HL-60/S4 treated with phorbol 12-myristate 13-acetate at 8.2 ng/mL for 4 days and 3 days (cell line): Measurements from ENCODE around the gene GRHL1.

ENCODE experiments used
- in situ Hi-C: fragments of 300-500 bp; cut with MboI; formaldehyde crosslinking; loops from 2 replicates; pipeline ENCODE4 v1.15.0; 2022; ENCODE audit warnings: low sequenced_read_pairs

The GRHL1 gene

DNA sequence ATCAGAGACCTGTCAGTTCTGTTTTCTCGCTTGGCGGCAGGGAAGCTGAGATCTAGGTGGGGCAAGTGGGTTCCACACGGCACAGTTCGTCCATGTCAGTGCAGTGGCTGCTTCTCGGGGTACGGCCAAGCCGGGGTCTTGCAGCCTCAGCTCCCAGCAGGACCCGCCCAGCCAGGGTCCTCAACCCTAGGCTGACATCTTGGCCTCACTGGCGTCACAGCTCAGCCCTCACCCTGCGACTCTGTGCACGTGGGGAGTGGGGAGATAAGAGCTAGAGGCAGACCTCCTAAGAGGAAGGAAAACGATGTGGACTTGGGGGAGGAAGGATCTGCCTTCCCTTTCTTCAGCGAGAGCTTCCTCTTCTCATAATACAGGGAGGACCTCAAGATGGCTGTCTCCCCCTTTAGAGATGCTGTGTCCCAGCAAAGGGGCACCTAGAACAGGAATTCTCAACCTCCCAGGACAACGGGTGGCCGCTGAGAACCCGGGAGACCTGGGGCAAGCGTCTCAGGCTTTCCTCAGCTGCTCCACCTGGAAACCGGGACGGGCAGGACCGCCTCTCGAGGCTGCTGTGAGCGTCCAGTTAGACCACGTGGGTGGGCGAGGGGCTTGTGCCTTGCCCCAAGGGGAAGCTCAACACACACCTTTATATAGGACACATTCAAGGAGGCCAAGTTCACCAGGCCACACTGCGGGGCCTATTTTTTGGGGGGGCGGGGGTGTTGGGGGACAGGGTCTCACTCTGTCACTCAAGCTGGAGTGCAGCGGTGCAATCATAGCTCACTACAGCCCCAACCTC lies 68.3 kb downstream of the GRHL1 start:
- in situ Hi-C loops: no loop called here

DNA sequence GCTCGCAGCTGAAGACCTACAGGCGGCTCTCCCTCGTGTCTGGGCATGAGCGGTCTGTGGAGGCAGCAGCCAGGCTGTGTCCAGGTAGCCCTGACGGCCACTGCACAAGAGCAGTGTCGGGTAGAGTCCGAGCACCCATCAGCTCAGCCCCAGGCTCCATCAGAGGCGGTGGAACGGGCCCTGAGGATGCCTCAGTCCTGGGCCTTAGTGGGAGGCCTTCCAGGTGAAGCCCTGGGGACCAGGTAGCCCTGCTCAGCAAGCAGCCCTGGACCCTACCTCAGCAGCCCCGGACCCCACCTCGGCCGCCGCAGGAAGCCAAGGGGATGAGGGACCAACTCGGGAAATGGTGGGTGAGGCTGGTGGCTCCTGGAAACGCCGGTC lies 70.5 kb downstream of the GRHL1 start:
- in situ Hi-C loops: no loop called here

DNA sequence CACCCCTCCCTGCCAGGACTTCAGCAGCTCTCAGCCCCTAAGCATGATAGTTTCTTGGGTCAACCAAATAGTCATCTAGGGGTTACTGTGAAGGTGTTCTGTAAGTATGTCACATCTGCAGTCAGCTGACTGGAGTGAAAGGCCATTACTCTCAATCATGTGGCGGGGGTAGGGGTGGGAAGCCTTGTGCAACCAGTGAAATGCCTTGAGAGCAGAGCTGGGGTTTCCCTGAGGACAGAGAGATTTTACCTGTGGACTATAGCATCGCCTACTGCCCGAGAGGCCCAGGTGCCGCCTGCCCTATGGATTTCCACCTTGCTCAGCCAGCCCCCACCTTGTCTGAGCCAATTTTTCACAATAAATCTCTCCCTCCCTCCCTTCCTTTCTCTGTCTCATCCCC lies 71.0 kb downstream of the GRHL1 start:
- in situ Hi-C loops: no loop called here

DNA sequence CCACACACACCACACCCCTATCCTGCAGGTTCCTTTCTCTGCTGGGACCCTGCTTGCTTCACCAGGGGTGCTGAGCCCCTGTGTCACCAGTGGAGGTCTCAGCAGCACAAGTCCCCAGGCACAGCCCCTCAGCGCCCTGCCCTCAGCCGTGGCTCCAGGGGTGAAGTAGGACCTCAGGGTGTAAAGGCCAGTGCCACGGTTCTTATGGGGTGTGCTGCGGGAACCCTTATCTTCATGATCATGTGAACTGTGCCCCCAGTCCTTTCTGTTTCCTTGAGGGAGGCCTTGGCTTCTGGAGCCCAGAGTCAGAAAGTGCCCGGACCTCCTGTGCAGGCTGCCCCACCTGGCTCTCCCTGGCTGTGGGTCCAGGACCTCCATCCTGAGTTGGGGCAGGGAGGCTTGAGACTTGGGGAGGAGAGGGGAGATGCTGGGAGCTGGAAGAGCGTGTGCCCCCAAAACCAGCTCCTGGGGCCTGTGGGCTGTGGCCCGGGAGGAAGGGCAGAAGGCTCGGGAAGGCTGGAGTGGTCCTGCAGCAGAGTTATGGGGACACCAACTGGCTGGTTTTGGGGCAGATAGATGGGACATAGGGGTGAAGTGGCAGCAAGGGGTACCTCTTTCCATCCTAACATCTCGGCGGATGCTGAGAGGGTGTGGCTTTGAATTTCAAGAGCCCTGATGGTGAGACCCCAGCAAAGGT lies 71.6 kb downstream of the GRHL1 start:
- in situ Hi-C loops: no loop called here

DNA sequence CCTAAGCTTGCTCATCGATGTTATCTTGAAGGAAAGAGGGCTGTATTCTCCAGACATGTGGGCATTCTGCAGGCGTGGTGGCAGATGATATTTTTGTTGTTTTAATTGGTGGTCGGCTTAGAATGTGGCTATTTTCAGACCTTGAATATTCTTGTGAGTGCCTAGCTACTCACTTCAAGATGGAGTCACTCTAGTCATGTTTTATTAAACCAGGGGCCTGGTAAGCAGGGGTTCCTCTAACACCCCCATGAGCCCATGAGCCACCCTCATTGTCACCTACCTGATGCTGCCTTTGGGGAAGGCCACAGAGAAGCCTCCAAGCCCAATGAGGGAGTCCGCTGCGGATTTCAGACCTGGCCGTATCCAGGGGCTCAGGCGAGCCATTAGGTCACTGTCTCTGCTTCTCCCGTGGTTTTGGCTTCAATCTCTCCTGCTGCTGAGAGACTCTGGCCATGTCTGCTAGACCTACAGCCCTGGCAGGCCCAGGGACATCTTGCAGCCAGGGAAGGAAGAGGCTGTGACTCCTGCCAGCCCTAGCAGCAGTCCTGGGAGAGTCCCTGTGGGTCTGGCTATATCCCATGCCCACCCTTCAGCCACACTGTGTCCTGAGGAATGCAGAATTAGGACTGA lies 75.6 kb downstream of the GRHL1 start:
- in situ Hi-C loops: loop anchor here (25.0 kb wide), 1 partner anchor 215 kb away; no protein-coding TSS in a partner anchor

DNA sequence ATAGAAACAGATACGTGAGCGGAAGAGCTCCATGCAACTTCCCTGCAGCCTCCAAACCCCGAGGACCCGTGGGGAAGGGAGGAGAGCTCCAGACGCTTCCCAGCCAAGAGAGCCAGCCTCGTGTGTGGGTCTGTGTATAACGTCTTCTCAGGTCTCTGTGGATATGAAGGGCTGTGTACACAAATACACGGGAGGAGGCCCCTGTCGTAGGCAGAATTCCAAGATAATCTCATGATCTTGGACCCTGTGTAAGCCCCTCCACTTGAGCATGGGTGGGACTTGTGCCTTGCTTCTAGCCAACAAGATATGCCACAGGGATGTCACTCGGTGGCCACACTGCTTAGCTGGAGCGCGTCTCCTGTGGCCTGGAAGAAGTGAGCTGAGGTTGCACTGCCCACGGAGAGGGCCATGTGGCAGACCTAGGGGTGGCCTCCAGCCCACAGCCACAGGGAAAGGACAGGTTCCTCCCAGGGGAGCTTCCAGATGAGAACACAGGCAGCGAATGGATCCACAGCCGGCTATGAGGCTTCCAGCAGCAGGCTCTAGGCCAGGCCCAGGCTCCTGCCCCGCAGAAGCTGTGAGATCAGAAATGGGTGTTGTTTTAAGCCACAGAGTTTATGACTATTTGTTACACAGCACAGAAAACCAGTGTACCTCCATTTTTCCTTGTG lies 76.3 kb downstream of the GRHL1 start:
- in situ Hi-C loops: loop anchor here (25.0 kb wide), 1 partner anchor 215 kb away; no protein-coding TSS in a partner anchor

DNA sequence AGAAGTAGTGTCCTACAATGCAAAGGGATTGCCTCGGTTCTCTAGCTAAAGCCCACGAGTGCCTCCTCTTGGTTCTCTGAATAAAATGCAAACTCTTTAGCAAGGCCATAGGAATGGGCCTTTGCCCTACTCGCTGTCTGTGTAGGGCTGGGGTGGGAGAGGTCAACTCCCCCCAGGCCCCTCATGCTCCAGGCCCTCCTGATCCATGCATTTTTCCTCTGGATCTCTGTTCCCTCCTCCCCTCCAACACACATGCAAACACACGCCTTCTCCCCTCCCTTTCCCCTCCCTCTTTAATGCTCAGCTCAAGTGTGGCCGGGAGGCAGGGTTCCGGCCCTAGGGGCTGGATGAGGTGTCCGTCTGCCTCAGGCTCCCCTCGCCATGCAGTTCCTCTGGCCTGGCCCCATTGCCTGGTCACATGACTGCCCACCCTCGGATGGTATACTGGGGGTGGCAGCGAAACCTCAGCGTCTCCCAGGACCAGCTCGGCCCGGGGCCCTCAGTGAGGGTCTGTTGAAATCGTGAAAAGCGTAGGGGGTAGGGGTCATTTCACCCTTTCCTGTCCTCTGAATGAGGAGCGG lies 77.0 kb downstream of the GRHL1 start:
- in situ Hi-C loops: loop anchor here (25.0 kb wide), 1 partner anchor 216 kb away; no protein-coding TSS in a partner anchor

DNA sequence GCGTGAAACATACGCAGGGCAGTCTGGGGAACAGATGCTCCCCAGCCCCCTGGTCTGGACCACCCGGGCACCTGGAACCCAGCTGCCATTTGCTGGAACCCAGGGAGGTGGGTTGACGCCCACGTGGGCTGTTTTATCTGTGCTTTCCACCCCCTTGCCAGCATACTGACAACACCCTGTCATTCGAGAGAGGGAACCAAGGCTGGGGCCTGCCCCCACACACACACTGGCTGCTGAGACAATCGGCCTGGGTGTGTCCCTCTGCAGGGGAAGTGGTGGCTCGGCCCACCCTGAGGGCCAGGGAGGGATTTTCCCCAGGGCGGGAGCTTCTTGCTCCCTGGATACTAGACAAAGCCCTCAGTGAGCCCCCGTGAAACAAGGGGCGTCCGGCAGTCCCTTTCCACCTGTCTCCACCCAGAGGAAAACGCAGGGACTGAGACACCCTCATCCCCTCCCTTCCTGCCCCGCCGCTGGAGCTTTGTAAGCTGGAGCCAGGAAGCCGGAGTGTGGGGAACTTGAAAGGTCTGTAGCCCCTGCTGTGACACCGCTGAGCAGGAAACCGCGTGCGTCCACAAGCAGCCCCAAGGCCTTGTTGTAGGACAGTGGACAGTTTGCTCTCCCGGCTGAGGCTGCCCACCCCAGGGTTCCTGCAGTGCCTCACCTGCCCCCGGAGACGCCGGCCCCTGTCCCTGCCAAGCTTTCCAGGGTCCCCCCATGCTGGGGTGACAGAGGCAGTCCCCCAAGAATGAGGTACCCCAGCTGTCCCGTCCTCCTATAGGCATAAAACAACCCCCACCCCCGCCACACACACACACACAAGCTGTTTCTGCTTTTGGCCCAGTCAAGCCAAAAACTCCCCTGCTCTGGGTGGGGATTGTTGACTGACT lies 77.7 kb downstream of the GRHL1 start:
- in situ Hi-C loops: loop anchor here (25.0 kb wide), 1 partner anchor 217 kb away; no protein-coding TSS in a partner anchor

DNA sequence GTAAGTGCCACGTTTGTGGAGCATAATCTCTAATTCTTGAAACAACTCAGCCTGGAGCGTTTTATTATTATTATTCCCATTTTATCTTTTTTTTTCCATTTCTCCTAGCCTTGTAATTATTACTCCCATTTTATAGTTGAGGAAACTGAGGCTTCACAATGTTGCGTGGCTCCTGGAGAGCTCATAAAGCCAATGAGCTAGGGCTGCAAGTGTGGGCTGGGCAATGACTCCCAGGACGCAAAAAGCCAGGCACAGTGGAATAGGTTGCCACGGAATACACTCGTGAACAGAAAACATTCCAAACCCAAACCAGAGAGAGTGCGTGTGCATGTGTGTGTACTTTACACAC lies 78.4 kb downstream of the GRHL1 start:
- in situ Hi-C loops: loop anchor here (25.0 kb wide), 1 partner anchor 218 kb away; no protein-coding TSS in a partner anchor

DNA sequence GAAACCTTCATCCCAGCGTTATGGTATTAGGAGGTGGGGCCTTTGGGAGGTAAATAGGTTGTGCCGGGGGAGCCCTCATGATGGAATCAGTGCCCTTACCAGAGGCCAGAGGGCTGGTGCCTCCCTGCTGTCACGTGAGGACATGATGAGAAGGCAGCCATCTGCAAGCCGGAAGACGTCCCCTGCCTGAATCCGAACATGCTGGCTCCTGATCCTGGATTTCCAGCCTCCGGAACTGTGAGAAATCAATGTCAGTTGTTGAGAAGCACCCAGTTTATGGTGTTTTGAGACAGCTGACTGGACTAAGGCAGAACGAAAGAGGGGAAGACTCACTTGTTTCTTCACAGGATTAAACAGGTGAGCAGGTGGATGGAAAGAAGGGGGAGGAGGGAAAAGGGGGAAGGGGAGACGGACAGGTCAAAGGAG lies 78.8 kb downstream of the GRHL1 start:
- in situ Hi-C loops: loop anchor here (25.0 kb wide), 1 partner anchor 218 kb away; no protein-coding TSS in a partner anchor

DNA sequence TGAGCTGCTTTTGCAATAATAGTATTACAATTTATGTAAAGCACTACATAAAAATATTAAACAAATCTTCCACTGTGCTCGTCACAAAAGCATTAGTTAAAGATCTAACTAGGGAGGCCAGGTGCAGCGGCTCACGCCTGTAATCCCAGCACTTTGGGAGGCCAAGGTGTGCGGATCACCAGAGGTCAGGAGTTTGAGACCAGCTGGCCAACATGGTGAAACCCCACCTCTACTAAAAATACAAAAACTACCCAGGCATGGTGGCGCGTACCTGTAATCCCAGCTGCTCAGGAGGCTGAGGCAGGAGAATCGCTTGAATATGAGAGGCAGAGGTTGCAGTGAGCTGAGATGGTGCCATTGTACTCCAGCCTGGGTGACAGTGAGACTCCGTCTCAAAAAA lies 79.3 kb downstream of the GRHL1 start:
- in situ Hi-C loops: loop anchor here (25.0 kb wide), 1 partner anchor 218 kb away; no protein-coding TSS in a partner anchor

DNA sequence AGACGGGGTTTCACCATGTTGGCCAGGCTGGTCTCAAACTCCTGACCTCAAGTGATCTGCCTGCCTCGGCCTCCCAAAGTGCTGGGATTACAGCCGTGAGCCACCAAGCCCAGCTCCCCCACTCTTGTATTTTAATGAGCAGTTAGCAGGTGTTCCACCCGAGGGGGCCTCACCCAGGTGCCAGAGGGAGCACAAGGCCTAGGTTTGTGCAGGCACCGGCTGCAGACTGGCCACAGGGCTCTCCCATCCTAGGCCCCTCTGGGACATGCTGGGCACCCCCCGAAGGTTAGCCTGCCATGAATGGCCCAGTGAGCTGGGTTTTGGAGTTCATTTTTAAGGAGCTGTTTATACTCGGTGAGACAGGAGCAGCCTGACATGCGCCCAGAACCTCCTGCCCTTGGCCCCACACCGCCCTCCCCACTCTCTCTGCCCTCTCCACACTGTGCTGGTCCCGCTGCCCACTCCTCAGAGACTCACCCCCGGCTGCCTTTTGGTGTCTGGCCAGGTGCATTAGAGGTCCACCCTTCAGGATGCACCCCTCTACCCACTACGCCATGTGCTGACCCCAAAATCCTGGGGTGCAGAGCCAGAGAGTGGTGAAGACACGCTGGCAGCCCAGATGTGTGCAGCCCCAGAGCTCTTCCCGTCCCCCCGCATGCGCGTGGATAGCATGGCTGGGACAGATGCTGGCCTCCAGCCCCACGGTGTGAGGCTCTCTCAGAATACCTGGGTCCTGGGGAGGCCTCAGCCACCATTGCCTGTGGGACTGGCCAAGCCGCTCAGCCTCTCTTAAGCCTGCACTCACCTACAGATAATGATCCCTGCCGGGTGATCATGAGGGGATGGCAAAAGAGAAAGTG lies 80.6 kb downstream of the GRHL1 start:
- in situ Hi-C loops: loop anchor here (25.0 kb wide), 1 partner anchor 220 kb away; no protein-coding TSS in a partner anchor

DNA sequence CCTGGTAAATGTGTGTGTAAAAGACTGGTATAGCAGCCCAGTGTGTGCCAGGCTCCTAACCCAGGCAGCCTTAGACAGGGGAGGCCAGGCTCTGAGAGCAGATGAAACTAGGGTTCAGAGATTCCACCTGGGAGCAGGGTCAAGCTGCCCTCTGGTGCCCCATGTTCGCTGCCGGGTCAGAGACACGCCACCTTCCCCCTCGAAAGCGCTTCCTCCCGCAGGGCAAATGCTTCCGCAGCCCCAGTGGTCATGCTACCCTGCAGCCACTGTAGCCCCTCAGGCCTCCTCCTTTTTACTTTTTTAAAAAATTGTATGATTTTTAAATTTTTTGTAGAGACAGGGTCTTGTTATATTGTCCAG lies 81.2 kb downstream of the GRHL1 start:
- in situ Hi-C loops: loop anchor here (25.0 kb wide), 1 partner anchor 220 kb away; no protein-coding TSS in a partner anchor

DNA sequence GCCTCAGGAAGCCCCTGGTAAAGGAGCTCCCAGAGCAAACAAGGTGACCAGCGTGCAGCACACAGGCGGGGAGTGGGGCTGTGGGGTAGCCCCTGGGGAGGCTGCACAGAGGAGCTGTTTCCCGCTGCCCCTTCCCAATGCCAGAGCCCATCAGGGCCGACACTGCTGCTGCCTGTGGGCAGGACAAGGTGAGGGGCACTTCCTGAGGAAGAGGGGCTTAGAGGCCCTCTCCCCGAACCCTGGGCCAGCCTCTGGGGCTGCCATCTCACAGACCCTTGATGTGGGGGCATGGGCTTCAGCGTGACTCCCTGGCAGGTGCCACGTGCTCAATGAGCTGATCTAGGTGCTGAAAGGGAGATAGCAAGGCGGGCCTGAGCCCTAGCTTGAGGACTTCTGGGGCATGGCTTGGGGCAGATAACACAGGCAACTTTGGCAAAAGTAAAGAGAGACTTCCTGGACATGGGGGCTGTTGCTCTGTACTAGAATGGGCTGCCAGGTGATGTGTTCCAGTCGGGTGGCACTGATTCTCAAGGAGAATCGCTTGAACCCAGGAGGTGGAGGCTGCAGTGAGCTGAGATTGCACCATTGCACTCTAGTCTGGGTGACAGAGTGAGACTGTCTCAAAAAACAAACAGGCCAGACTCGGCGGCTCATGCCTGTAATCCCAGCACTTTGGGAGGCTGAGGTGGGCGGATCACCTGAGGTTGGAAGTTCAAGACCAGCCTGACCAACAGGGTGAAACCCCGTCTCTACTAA lies 81.9 kb downstream of the GRHL1 start:
- in situ Hi-C loops: loop anchor here (25.0 kb wide), 1 partner anchor 221 kb away; no protein-coding TSS in a partner anchor

DNA sequence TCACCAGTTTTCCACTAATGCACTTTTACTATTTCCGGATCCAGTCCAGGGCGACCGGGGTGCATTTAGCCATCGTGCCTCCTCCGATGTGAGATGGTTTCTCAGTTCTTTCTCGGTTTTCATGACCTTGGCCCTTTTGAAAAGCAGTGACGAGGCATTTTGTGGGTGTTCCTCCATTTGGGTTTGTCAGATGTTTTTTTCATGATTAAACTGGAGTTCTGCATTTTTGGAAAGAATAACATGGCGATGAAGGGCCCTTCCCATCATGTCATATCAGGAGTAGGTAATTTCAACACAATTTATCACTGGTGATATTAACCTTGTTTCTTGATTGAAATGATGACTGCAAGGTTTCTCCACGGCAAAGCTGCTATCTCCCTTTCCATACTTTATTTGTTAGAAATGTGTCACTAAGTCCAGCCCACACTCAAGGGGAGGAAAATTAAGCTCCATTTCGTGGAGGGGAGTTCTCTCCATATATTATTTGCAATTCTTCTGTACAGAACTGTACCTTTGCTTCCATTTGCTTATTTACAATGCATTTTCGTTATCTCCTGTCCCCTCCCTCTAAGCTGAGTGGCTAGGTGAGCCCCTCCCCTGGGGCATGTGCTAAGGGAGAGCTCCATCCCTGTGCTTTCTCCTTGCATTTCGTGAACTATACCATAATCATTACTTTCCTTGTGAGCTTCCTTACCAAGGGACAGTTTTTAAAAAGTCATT lies 83.0 kb downstream of the GRHL1 start:
- in situ Hi-C loops: loop anchor here (25.0 kb wide), 1 partner anchor 222 kb away; no protein-coding TSS in a partner anchor

DNA sequence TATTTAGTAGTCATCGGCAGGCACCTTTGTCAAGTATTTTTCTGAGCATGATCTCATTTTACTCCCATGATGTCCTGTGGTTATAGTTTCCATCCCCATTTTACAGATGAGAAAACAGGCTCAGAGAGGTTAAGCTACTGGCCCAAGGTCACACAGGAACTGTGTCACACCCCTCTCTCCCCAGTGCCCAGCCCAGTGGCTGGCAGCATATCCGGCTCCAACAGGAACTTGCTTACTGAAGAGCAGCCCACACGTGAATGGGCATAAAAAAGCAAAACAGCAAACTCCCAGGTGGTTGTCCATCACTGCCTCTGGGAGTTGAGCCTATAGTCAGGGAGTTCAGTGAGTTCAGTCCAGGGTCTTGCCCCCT lies 83.5 kb downstream of the GRHL1 start:
- in situ Hi-C loops: loop anchor here (25.0 kb wide), 1 partner anchor 223 kb away; no protein-coding TSS in a partner anchor

DNA sequence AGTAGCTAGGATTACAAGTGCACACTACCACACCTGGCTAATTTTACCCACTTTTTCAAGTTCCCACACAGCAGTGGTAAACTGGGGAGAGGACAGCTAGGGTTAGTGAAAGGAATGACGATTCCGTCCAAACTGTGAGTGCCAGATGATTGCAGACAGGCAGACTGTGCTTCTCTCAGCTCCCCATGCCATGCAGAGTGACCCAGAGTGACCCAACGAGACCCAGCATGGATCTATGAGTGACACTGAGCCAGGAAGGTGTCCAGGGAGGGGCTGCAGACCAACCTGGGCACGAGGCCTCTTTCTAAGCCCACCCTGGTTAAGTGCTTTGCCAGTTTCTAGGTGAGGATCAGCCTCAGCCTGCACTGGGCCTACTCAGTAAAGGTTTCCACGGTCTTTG lies 84.1 kb downstream of the GRHL1 start:
- in situ Hi-C loops: loop anchor here (25.0 kb wide), 1 partner anchor 223 kb away; no protein-coding TSS in a partner anchor
